Retina (tissue), 1 donor: ENCODE data around the gene LDLR.
"Not testable (repeated sequence)": the region's sequence is repeated elsewhere in the genome, so short reads cannot be mapped to it uniquely, and the experiment has no call there.

Source experiments
- DNase-seq: peaks from one replicate; pipeline ENCODE4 v3.0.0-alpha.2; 2016

The LDLR gene

GRCh38 chr19:11142528-11143171 lies 53.4 kb downstream of the LDLR start:
- DNase-seq = no peak

- DNase-seq = no peak
These were observed 56.3 kb downstream of the LDLR start for GRCh38 chr19:11145536-11145924.

DNA sequence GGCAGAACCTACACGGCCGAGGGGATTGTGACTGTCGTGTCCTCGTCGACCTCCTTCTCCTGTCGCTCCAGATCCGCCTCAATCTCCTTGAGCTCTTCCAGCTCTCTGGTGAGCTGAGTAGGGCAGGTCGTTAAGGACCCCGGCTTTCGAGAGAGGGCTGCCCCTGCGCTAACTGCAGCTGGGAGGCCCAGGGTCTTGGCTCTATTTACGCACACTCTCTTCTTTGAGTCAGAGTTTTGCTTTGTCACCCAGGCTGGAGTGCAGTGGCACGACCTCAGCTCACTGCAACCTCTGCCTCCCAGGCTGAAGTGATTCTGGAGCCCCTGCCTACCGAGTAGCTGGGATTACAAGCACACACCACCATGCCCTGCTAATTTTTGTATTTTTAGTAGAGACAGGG lies 58.7 kb downstream of the LDLR start:
- DNase-seq = no peak

DNA sequence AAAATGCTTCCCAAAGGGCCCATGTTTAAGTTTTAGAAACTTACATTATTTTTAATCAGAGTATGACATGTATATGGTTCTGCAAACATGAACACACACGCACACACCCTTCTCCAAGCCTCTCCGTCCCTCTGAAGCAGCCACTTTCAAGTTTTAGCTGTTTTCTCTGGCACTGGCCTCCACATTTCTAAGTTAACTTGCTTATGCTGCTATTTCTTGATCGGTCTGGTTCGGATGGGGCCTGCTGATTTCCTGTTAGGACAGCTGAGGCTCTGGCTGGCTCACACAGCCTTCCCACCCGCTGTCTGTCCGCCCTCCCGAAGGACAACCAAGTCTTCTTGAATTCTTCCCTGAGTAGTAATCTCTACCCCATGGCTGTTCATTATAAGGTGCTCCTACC lies 61.9 kb downstream of the LDLR start:
- DNase-seq = no peak

- DNase-seq = no peak
These were observed 63.2 kb downstream of the LDLR start for GRCh38 chr19:11152318-11153062.

GRCh38 chr19:11154683-11155047 lies 65.4 kb downstream of the LDLR start:
- no peak for DNase-seq

DNA sequence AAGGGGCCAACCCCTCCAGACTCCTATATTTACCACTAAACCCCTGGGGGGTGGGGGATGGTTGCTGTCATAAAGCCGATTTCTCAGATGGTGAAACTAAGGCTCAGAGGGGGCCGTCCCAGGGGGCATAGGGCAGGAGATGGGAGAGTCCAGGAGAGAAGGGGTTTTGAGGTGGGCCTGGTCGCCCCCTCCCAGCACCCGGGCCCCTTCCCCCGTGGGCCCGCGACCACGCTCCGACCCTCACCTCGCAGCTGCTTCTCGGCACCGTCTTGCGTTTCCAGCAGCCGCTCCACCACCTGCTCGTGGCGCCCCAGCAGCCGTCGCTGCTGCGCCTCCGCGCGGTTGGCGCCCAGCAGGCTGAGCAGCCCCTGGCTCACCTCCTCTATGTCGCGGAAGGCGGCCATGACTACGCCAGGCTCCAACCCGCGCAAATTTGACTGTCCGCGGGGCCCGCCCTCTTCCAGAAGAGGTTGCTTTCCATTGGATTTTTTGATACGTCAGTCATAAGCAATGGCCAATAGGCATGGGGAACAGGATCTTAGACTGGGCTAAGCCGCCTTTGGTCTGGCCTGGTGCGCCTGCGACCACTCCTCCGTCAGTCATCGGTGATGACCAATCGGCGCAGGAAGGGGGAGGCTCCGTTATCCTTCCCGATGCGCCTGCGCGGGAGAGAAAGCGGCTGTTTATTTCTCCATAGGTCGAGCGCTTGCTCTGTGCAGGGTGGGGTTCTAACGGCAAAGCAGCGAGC lies 66.3 kb downstream of the LDLR start, which contains the start of gene SPC24:
Gene SPC24 (minus strand): TSS at position 410 of the 748 bp plus-strand sequence. CDS start 6 bp downstream, at position 404.
- DNase-seq = peak; percentile 97

DNA sequence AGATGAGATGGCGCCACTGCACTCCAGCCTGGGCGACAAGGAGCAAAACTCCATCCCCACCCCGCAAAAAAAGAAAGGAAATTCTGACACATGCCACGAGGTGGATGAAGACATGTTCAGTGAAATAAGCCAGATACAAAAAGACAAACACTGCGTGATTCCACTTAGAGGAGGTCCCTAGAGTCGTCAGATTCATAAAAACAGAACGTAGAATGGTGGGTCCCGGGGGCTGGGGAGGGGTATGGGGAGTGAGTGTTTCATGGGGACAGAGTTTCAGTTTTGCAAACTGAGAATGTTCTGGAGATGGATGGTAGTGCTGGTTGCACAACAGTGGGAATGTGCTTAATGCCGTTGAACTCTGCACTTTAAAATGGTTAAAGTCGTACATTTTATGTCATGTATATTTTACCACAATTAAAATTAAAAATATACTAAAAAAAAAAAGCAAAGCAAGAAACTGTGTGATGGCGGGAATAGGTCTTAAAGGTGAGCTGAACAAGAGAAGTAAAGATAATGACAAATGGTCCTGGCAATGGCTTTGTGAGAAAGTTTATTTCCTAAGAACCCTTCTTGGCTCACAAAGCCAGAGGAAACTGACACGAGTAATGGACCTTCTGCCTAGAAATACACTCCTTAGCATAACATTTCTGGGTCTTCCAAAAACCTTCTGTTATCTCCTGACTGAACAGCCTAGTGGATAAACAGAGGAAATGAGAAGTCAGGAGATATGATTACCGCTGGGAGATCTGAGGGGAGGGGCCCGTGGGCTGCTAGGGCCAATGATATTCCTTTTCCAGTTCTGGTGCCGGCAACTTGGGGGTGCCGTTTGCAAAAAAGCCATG lies 70.6 kb downstream of the LDLR start:
- no peak for DNase-seq

DNA sequence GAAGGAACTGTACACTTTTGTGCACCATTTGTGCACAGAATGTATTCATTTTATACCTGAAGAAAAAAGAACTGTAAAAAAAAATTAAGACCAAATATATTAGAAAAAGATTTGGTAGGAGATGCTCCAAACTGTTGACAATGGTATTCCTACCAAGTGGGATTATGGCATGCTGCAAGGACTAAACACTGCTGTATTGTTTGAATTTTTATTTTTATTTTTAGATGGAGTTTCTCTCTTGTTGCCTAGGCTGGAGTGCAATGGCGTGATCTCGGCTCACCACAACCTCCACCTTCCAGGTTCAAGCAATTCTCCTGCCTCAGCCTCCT lies 71.1 kb downstream of the LDLR start:
- not testable (repeated sequence) for DNase-seq

- DNase-seq = no peak
These were observed 75.0 kb downstream of the LDLR start for GRCh38 chr19:11164296-11164695.

DNA sequence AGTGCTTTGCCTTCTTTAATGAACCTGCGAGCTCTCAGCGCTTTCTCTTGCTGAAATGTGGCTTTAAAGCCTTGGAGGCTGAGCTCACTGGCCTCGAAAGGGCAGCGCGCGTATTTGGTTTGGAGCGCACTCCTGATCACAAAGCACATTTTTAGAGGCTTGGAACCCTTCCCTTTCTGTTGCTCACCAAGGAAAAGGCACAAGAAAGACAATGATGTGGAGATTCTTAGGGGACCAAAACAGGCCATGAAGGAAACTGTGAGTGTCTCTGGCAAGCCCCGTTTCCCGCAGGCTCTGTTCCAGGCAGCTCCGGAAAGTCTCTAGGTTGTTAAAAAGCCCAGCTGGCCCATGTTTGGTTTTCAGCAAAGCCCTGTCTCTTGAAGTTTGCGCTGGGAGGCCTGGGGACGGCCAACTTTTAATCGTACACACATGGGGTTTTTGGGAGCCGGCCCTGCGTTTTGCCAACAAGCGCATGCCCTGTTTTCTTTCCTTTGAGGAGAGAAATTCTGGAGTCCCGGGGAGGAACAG lies 75.7 kb downstream of the LDLR start:
- DNase-seq = no peak

- DNase-seq = no peak
These were observed 76.3 kb downstream of the LDLR start for GRCh38 chr19:11165486-11166030.

GRCh38 chr19:11166281-11167142 lies 77.2 kb downstream of the LDLR start:
- DNase-seq = no peak

DNA sequence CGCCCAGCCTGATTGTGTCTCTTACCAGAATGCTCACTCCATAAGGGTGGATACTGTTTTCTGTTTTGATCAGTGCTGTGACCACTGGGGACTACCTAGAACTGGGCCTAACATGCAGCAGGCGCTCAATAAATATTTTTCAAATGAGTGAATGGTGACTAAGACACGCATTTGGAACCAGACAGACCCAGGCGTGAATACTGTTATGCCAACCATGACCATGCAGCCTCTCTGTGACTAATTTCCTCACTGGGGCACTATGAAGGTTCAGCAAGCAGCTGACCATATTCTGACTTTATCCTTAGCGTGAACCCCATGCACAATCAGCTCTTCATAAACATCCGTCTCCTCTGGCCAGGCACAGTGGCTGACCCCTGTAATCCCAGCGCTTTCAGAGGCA lies 79.3 kb downstream of the LDLR start:
- no peak for DNase-seq

DNA sequence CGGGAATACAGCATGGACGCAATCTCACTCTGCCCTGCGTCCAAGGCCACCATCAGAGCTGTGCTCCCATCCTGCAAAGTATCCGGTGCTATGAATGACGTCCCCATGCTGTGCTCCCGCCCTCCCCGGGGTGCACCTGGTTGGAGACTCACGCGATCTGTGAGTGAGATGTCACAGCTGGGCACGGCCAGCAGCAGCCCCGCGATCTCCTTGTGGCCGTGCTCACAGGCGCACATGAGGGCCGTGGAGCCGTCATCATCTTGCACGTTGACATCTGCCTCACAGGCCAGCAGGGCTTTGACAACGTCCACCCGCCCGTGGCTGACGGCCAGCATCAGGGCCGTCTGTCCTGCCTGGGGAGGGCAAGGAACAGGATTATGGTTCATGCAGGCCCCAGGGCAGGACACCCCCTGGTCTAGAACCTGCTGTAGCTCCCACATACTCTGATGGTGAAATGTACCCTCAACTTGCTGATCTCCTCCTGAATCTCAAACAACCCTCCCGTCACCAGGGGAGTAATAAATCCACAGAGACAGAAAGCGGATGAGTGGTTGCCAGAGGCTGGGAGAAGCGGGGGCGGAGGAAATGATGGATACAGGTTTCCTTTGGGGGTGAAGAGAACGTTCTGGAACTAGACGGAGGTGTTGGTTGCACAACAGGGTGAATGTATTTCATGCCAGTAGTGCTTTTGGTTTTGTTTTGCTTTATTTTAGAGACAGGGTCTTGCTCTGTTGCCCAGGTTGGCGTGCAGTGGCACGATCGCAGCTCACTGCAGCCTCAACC lies 80.8 kb downstream of the LDLR start:
- DNase-seq = no peak

- no peak for DNase-seq
These were observed 81.9 kb downstream of the LDLR start for GRCh38 chr19:11171144-11171543.

DNA sequence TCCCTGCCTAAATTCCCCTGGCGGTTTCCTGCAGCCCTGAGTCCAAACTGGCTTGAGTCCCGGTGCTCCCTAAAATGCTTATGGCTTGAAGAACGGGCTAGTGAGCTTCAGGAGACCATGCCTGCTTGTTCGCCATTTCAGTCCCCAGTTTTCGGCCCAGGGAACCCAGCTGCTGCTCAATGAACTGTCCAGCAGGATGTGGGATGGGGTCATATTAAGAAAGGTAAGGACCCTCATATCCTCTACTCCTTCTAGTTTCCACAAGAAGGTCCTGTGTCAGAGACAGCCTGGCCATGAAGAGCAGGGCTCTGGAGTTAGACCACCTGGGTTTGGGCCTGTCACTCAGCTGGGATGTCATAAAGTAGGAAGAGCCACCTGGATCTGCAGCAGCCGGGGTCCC lies 83.3 kb downstream of the LDLR start:
- no peak for DNase-seq

DNA sequence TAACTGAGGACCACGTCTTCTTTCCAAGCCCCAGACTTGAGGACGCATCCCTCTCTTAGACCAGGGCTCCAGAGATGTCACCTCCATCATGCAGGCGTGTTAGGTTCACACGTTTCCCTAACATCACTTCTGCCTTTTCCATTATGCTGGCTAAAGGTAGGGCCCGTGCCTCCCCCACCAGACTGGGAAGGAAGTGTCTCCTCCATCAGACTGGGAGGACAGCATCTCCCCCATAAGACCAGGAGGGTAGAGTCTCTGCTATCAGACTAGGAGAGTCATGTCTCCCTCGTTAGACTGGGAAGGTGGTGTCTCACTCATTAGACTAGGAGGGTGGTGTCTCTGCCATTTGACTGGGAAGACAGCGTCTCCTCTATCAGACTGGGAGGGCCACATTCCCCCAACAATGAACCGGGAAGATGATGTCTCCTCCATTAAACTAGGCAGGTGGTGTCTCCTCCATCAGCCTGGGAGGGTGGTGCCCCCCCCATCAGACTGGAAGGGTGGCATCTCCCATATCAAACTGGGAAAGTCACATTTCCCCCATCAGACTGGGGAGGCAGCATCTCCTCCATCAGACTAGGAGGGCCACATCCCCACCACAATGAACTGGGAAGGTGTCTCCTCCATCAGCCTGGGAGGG lies 84.4 kb downstream of the LDLR start:
- DNase-seq = no peak

DNA sequence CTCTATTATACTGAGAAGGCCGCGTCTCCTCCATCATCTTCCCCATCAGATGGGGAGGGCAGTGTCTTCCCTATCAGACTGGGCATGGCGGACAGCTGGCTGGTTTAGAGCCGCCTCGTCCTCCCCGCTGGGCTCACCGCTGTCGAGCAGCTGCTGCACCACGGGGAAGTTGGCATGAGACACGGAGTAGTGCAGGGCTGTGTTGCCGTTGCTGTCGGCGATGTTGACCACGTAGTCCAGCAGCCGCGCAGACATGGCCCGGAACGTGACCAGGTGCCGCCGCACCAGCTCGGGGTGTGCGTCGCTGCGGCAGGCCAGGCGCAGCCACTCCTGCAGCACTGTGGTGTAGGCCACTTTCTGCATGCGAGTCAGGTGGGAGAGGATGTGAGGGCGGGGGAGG lies 85.1 kb downstream of the LDLR start:
- DNase-seq = no peak

- DNase-seq = no peak
These were observed 86.7 kb downstream of the LDLR start for GRCh38 chr19:11175920-11176319.
